HL-60 (cell line): ENCODE data around the gene CCM2.

Experiments used
- CTCF ChIP-seq: IDR thresholded peaks from one replicate; pipeline ENCODE4 v1.5.1; 2011; ENCODE audit warnings: low read length, control low read depth, inconsistent platforms; ENCODE audit not compliant: insufficient read depth
- GABPA ChIP-seq: IDR thresholded peaks from 2 replicates; pipeline ENCODE4 v1.6.1; 2012; ENCODE audit warnings: low read depth
- POLR2AphosphoS5 ChIP-seq: IDR thresholded peaks from 2 replicates; pipeline ENCODE4 v1.6.1; 2012; ENCODE audit warnings: low read depth

- TF ChIP-seq CTCF (no peak), GABPA (no peak), POLR2AphosphoS5 (no peak)
Observed at GRCh38 chr7:45084336-45084735, 84.3 kb downstream of the CCM2 start.
